Epithelial cell of esophagus (primary cell): ENCODE results near the gene SLIT3.

ENCODE experiments used
- DNase-seq: peaks from one replicate; pipeline ENCODE4 v3.0.0; 2010; ENCODE audit warnings: low read depth
- H3K4me3 ChIP-seq: 2 replicates; pipeline ENCODE4 v1.5.1; 2011; ENCODE audit warnings: mild to moderate bottlenecking, low read length, control low read depth
- TF ChIP-seq, protein P1 (sequence below): IDR thresholded peaks from 2 replicates; pipeline ENCODE4 v1.5.1; 2011; ENCODE audit warnings: low read depth, mild to moderate bottlenecking, low read length, control low read depth, inconsistent platforms; ENCODE audit not compliant: insufficient read depth; ENCODE audit errors: missing control alignments

Gene SLIT3

DNA sequence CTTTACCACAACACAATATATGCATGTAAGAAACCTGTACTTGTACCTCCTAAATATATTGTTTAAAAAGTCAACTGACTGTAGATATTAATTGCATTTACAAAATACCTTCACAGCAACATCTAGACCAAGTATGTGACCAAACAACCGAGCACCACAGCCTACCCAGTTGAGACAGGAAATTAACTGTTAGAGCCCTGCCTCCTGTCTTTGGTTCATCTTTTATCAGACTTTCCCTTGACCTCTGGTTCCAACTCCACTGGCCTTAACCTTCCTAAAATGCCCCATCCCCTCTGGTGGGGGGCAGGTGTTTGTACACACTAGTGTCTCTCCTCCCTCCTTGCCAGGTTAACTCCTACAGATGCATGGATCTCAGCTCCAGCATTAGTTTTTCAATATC is 566.8 kb downstream of the SLIT3 start:
- no peak overlapping the region for H3K4me3 ChIP-seq
- no peak for DNase-seq
- TF ChIP-seq, protein P1, sequence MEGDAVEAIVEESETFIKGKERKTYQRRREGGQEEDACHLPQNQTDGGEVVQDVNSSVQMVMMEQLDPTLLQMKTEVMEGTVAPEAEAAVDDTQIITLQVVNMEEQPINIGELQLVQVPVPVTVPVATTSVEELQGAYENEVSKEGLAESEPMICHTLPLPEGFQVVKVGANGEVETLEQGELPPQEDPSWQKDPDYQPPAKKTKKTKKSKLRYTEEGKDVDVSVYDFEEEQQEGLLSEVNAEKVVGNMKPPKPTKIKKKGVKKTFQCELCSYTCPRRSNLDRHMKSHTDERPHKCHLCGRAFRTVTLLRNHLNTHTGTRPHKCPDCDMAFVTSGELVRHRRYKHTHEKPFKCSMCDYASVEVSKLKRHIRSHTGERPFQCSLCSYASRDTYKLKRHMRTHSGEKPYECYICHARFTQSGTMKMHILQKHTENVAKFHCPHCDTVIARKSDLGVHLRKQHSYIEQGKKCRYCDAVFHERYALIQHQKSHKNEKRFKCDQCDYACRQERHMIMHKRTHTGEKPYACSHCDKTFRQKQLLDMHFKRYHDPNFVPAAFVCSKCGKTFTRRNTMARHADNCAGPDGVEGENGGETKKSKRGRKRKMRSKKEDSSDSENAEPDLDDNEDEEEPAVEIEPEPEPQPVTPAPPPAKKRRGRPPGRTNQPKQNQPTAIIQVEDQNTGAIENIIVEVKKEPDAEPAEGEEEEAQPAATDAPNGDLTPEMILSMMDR = no peak

DNA sequence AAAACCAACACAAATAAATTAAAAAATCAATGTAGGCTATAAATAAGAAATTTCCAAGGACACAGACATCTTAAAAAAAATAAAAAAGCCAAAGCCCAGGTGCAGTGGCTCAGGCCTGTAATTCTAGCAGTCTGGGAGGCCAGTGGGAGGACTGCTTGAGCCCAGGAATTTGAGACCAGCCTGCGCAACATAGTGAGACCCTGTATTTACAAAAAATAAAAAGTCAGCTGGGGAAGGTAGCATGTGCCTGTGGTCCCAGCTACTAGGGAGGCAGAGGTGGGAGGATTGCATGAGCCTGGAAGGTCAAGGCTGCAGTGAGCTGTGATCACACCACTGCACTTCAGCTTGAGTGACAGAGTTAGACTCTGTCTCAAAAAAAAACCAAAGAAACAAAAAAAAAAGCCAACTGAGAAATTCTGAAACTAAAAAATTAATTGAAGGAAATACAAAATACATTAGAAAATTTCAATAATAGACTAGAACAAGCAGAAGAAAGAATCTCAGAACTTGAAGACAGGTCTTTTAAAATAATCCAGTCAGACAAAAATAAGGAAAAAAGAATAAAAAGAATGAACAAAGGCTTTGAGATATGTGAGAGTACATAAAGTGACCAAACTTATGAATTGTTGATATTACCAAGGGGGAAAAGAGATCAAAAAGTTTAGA is 572.3 kb downstream of the SLIT3 start:
- TF ChIP-seq, protein P1 = no peak
- no peak overlapping the region for H3K4me3 ChIP-seq
- DNase-seq = no peak

DNA sequence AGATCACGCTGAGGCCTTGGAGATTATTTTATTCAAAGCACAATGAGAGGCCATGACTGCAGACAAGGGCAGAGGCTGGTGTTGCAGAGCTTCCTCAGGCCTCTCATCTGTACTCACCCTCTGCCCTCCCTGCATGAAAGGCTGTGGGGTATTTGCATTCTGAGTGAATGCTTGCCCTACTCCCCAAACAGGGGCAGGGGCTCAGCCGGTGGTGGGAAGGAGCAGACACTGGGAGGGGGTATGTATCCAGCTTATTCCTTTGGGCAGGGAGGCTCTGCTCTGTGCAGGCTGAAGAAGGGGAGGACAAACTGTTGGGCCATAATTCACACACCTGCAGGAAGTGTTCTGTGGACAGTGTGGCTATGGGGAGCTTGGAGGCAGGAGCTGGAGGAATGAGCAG is 573.4 kb downstream of the SLIT3 start:
- TF ChIP-seq, protein P1 = no peak
- H3K4me3 ChIP-seq = no peak overlapping the region
- no peak for DNase-seq

DNA sequence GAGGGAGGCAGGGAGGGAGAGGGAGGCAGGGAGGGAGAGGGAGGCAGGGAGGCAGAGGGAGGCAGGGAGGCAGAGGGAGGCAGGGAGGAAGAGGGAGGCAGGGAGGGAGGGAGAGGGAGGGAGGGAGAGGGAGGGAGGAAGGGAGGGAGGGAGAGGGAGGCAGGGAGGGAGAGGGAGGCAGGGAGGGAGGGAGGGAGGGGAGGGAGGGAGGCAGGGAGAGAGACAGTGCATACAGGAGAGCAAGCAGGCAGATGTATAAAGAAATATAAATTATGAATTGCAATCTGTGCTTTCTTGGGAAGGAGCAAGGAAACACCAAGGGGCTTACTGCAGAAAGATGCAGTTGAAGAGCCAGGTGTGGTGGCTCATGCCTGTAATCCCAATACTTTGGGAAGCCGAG is 574.6 kb downstream of the SLIT3 start:
- no peak for DNase-seq
- TF ChIP-seq, protein P1 = no peak
- no peak overlapping the region for H3K4me3 ChIP-seq

DNA sequence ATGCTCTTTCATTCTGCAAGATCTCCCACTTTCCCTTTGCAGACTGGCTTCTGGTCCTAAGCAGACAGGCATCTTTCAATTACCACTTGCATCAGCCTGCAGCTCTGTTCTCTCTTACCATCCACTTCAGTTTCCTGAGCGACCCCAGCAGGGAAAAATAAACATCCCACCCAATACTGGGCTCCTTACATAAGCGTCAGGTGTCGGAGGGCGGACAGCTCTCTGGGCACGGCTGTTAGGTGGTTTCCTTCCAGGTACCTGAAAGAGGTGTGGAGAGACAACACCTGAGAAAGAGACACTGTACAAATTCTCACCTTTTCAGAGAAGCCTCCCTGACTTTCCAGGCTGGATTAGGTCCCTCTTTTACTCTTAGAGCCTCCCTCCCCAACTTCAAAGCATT is 576.7 kb downstream of the SLIT3 start:
- TF ChIP-seq, protein P1 = no peak
- DNase-seq = no peak
- H3K4me3 ChIP-seq = no peak overlapping the region

DNA sequence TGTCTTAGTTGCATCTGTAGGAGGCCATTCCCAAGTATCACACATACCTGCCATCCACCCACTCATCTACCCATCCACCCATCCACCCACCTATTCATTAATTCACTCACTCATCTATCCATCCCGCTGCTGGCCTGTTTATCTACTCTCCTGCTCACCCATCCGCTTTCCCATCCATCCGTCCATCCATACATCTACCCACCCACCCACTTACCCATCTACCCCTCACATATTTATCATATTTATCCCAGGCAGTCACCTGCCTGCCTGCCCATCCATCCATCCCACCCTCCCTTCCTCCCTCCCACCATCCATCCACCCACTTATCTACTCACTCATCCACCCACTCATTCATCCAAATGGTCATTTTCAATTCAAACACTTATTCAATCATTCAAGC is 577.9 kb downstream of the SLIT3 start:
- H3K4me3 ChIP-seq = no peak overlapping the region
- TF ChIP-seq, protein P1 = no peak
- no peak for DNase-seq

DNA sequence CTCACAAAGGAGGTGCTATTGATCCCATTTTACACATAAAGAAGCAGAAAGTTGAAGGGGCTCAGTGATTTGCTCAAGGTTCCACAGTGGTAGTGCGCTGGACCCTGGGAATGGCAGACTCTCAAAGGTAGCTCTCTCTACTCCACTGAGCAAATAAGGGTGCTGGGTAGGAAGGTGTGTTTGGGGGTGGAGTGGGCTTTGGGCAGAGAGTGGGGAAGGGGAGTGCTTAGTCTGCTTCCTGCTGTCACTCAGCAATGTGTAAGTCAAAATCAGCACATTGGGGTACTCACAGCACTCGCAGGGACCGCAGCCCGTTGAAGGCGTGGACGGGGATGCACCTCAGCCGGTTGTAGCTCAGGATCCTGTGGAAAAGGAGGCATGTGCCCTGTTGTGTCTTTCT is 579.0 kb downstream of the SLIT3 start:
- no peak for DNase-seq
- TF ChIP-seq, protein P1 = no peak
- H3K4me3 ChIP-seq = no peak overlapping the region
